Activated naive CD8-positive, alpha-beta T cell treated with anti-CD3 and anti-CD28 coated beads for 36 hours (primary cell): ENCODE data around the gene GAS5. TPM values are rescaled to one million over a fixed set of nuclear protein-coding genes. Genes with fewer than 3 reads are reported as not detected.
"Not testable (repeated sequence)": the region's sequence is repeated elsewhere in the genome, so short reads cannot be mapped to it uniquely, and the experiment has no call there.

Experiments
- DNase-seq: peaks from one replicate; pipeline ENCODE4 v3.0.0; 2021
- H3K27ac Mint-ChIP-seq: one replicate; pipeline ENCODE4 v1.8.0; 2022; ENCODE audit warnings: mild to moderate bottlenecking, moderate library complexity, mixed read lengths
- H3K27me3 Mint-ChIP-seq: one replicate; pipeline ENCODE4 v1.8.0; 2022; ENCODE audit warnings: mild to moderate bottlenecking, mixed read lengths
- H3K36me3 Mint-ChIP-seq: one replicate; pipeline ENCODE4 v1.8.0; 2021; ENCODE audit warnings: mild to moderate bottlenecking, mixed read lengths
- H3K4me1 Mint-ChIP-seq: one replicate; pipeline ENCODE4 v1.8.0; 2021; ENCODE audit warnings: mixed read lengths
- H3K4me3 Mint-ChIP-seq: one replicate; pipeline ENCODE4 v1.8.0; 2022; ENCODE audit warnings: mild to moderate bottlenecking, moderate library complexity, mixed read lengths
- H3K9me3 Mint-ChIP-seq: one replicate; pipeline ENCODE4 v1.8.0; 2022; ENCODE audit warnings: mixed read lengths
- total RNA-seq, 2 experiments: library from RNA; stranded (reverse); gene quantifications; one replicate each; pipeline ENCODE4 v1.2.3, GENCODE V29; 2021

Gene GAS5
- total RNA-seq, 2 experiments from 2014 or later, result 1,009 to 1,039 TPM

DNA sequence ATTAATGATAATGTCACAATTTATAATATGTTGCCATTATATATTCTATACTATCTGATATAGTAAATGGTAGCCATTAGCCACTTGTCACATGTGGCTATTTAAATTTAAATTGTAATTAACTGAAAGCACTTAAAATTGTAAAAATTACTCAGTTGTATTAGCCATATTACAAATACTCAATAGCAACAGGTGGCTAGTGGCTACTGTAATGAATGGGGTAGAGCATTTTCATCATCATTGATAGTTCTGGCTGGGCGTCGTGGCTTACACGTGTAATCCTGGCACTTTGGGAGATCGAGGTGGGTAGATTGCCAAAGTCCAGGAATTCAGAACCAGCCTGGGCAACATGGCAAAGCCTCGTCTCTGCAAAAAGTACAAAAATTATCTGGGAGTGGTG lies 16.9 kb upstream of the GAS5 start:
- Mint-ChIP-seq H3K4me3 (no peak overlapping the region), H3K27me3 (no peaks in the 10 kb centered on the region), H3K9me3 (no peaks in the 10 kb centered on the region), H3K27ac (no peak overlapping the region), H3K4me1 (peaks cover 17% of the 10 kb centered on the region), H3K36me3 (peaks cover 19% of the 10 kb centered on the region)
- DNase-seq, result no peak

DNA sequence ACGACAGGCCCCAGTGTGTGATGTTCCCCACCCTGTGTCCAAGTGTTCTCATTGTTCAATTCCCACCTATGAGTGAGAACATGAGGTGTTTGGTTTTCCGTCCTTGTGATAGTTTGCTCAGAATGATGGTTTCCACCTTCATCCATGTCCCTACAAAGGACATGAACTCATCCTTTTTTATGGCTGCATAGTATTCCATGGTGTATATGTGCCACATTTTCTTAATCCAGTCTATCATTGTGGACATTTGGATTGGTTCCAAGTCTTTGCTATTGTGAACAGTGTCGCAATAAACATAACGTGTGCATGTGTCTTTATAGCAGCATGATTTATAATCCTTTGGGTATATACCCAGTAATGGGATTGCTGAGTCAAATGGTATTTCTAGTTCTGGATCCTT lies 13.3 kb upstream of the GAS5 start:
- H3K27me3 Mint-ChIP-seq, H3K27ac Mint-ChIP-seq, H3K9me3 Mint-ChIP-seq, H3K4me1 Mint-ChIP-seq, H3K4me3 Mint-ChIP-seq, DNase-seq: not testable (repeated sequence)
- H3K36me3 Mint-ChIP-seq, result peaks cover 18% of the 10 kb centered on the region

DNA sequence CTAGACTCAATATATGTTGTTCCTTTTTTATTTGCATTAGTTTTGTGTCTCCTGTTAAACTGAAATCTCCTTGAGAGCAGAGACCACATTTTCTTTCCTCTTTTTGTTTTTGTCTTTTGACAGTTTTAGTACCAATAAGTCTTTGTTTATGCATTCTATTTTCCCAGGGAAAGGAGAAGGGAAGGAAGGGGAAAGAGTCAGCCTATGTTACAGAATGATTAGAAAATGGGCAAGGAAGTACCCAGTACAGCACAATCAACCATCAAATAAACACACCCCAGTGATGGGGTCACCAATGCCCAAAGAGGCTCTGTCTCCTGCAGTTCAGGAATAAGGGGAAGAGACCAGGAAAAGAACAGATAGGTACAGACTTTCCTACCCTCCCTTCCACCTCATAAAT lies 10.5 kb upstream of the GAS5 start:
- H3K4me3 Mint-ChIP-seq, result no peak overlapping the region
- no peak overlapping the region for H3K27ac Mint-ChIP-seq
- H3K9me3 Mint-ChIP-seq, result no peaks in the 10 kb centered on the region
- H3K36me3 Mint-ChIP-seq, result peaks cover 21% of the 10 kb centered on the region
- no peaks in the 10 kb centered on the region for H3K27me3 Mint-ChIP-seq
- peaks cover 3% of the 10 kb centered on the region for H3K4me1 Mint-ChIP-seq
- no peak for DNase-seq

DNA sequence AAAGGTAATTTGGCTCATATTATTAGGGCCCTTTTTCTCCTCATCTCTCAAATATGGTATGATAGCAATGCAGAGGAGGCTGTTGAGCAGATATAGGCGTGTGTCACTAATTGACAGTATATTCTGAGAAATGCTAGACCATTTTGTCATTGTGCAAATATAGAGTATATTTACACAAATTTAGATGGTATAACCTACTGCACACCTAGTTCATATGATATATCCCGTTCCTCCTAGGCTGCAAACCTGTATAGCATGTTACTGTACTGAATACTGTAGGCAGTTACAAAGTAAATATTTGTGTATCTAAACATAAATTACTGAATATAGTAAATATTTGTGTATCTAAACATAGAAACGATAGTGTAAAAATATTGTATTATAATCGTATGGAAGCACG lies 8.9 kb upstream of the GAS5 start:
- Mint-ChIP-seq H3K27ac (no peak overlapping the region), H3K4me3 (no peak overlapping the region), H3K9me3 (no peaks in the 10 kb centered on the region), H3K4me1 (peaks cover 8% of the 10 kb centered on the region), H3K27me3 (no peaks in the 10 kb centered on the region), H3K36me3 (peaks cover 23% of the 10 kb centered on the region)
- no peak for DNase-seq

DNA sequence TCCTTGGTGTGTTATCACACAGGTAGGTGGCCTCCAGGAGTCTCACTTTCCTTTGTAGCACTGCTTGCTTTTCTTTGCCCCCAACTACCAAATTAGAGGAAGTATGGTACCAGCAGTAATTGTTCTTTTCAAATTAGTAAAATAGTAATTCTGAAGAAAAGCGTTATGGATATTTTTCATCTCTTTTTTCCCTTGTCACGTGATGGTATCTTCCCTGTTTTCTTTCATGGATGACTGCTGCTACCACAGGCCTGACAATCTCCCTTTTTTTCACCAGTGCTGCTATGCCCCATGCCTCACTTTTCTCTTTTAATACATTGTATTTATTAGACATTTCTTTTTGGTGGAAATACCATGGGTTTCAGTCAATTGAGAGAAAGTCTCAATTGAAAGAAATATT lies 3.7 kb upstream of the GAS5 start:
- no peak for DNase-seq
- no peak overlapping the region for H3K27ac Mint-ChIP-seq
- peaks cover 34% of the 10 kb centered on the region for H3K36me3 Mint-ChIP-seq
- no peaks in the 10 kb centered on the region for H3K9me3 Mint-ChIP-seq
- H3K4me1 Mint-ChIP-seq, result peaks cover 38% of the 10 kb centered on the region
- peaks cover 15% of the 10 kb centered on the region for H3K27me3 Mint-ChIP-seq
- H3K4me3 Mint-ChIP-seq, result no peak overlapping the region

DNA sequence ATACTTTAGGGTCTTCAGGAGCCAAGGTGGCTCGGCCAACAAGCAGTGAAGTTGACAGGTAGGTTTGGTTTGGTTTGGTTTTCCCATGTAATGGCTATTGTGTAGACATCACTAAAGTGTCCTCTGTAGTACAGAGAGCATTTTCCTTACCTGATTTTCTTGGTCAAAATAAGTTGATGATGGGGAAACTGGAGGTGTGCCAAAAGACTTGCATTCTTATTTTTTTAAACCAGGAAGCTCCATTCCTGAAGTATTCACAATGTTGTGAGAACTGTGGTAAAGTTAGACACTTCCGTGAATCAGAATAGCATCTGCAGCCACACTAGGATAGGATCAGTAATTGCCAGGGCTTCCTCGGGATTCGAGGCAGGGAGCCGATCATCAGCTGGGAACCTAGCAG lies 3.3 kb upstream of the GAS5 start:
- H3K4me3 Mint-ChIP-seq, result no peak overlapping the region
- no peaks in the 10 kb centered on the region for H3K9me3 Mint-ChIP-seq
- peaks cover 38% of the 10 kb centered on the region for H3K36me3 Mint-ChIP-seq
- peaks cover 17% of the 10 kb centered on the region for H3K27me3 Mint-ChIP-seq
- no peak for DNase-seq
- no peak overlapping the region for H3K27ac Mint-ChIP-seq
- peaks cover 41% of the 10 kb centered on the region for H3K4me1 Mint-ChIP-seq

DNA sequence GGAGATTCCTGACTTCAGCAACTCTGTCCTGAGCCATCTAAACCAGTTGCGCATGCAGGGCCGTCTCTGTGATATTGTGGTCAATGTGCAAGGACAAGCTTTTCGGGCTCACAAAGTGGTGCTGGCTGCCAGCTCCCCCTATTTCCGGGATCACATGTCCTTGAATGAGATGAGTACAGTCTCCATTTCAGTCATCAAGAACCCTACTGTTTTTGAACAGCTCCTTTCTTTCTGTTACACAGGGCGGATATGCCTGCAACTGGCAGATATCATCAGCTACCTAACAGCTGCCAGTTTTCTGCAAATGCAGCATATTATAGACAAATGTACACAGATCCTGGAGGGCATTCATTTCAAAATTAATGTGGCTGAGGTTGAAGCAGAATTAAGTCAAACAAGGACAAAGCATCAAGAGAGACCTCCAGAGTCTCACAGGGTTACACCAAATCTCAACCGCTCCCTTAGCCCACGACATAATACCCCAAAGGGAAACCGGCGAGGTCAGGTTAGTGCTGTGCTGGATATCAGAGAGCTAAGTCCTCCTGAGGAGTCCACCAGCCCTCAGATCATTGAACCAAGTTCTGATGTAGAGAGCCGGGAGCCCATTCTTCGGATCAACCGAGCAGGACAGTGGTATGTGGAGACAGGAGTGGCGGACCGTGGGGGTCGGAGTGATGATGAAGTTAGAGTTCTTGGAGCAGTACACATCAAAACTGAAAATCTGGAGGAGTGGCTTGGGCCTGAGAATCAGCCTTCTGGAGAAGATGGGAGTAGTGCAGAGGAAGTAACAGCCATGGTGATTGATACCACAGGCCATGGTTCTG lies 2.7 kb upstream of the GAS5 start:
- Mint-ChIP-seq H3K4me1 (peaks cover 46% of the 10 kb centered on the region), H3K4me3 (peak overlapping the region; percentile 100), H3K36me3 (peaks cover 42% of the 10 kb centered on the region), H3K27ac (peak overlapping the region; percentile 26), H3K27me3 (peaks cover 23% of the 10 kb centered on the region), H3K9me3 (no peaks in the 10 kb centered on the region)
- no peak for DNase-seq

DNA sequence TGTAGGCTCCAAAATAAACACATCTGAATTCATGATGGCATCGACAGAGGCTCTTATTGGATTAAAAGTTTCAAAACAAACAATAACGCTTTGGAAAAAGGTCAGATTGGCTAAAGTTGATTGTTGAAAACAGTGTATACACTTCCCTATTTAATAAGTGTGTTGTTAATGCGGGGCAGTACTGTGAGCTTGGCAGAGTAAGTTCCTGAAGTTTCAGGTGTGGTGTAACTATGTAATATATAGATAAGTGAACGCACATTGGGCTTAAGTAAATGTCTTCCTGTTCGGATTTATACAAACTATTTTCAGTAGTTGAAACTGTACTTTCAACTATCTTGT lies 1.2 kb upstream of the GAS5 start:
- H3K36me3 Mint-ChIP-seq, result peaks cover 52% of the 10 kb centered on the region
- H3K4me1 Mint-ChIP-seq, result peaks cover 58% of the 10 kb centered on the region
- no peaks in the 10 kb centered on the region for H3K9me3 Mint-ChIP-seq
- peak overlapping the region; percentile 100 for H3K4me3 Mint-ChIP-seq
- no peak for DNase-seq
- peaks cover 28% of the 10 kb centered on the region for H3K27me3 Mint-ChIP-seq
- peak overlapping the region; percentile 96 for H3K27ac Mint-ChIP-seq

DNA sequence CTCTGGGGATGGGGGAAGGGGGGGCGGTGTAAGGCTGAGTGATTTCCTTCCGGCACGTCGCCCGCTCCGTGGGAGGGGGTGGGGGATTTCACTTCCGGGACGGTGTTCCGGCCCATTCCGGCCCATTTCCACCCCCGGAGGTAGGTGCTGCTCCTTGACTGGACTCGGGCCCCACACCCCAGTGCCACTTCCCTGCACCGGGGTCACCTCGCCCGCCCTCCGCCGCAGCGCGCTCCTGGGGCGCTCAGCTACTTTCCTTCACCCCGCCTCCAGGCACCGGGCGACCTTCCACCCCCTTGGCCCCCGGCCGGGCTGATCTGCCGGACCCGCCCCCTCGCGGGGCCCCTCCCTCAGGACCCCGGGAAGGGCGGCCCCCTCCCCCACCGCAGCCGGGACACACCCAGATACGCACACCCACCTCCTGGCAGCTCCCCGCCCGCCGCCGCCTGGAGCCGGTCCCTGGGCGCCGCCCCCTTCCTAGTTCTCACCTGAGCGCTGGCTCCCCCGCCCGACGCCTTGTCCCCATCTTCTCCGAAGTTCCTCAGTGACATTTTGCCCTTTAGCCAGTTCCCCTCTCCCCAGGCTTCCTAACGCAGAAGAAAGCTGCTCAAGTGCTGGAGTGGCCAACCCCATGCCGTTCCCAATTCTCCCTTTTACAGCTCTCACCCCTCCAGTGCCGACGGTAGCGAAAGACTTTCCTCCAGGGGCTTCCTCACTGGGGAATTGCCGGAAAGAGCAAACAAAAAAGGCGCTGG lies 654 bp upstream of the GAS5 start, which contains the start of gene ZBTB37:
Gene ZBTB37, plus strand, starts transcription at position 115 of the 755 bp plus-strand sequence. CDS start 1,846 bp downstream, outside the sequence.
- peaks cover 33% of the 10 kb centered on the region for H3K27me3 Mint-ChIP-seq
- no peaks in the 10 kb centered on the region for H3K9me3 Mint-ChIP-seq
- H3K36me3 Mint-ChIP-seq, result peaks cover 57% of the 10 kb centered on the region
- DNase-seq, result peak; percentile 98
- peaks cover 61% of the 10 kb centered on the region for H3K4me1 Mint-ChIP-seq
- H3K4me3 Mint-ChIP-seq, result peak within 1 kb of the TSS; percentile 100
- peak within 1 kb of the TSS; percentile 96 for H3K27ac Mint-ChIP-seq

DNA sequence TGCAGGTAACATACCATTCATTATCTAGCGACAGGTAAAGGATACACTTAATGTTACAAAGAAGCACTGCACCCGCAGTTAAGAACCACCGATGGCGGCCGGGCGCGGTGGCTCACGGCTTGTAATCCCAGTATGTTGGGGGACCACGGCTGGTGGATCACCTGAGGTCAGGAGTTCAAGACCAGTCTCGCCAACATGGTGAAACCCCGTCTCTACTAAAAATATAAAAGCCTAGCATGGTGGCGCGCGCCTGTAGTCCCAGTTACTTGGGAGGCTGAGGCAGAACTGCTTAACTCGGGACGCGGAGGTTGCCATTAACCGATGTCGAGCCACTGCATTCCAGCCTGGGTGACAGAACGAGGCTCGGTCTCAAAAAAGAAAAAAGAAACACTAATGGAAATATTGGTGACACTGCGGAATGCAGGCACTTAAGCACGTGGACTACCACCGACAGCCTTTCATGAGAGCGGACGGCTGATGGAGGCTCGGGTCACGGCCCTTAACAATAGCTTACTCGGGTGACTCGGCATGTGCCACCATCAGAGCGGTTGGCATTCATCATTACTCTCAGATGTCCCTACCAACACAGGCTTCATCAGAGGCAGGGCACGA lies 542 bp downstream of the GAS5 start:
- Mint-ChIP-seq H3K4me1 (peaks cover 65% of the 10 kb centered on the region), H3K9me3 (no peaks in the 10 kb centered on the region), H3K4me3 (peak overlapping the region; percentile 100), H3K36me3 (peaks cover 63% of the 10 kb centered on the region), H3K27me3 (peaks cover 40% of the 10 kb centered on the region), H3K27ac (peak overlapping the region; percentile 96)
- DNase-seq, result no peak

DNA sequence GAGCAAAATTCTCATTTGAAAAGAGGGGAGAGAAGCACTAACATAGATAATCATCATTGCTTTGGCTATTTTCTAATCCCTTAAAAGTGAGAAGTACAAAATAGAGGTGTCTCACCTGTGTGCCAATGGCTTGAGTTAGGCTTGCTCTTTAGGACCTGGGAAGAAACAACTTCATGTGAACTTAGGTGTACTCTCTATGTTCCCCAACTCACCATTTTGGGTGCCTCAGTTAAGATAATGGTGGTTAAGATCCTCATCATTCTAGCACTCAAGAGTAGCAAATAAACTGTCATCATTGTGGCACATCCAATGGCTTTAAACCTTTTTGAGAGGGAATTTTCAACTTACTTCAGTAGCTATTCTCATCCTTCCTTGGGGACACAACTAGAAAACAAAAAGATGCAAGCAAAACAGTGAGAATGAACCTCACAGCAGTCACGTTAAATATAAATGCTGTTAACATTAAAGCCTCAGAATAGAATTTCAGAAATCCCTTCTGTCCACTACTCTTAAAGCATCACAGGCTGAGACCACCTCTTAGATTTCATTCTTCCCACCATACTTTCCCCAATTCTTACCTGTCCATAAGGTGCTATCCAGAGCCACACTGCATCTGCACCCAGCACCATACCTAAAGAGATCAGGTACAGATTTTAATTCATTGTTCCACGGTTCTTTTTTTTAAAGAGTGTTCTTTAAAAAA lies 1.2 kb downstream of the GAS5 start:
- H3K4me3 Mint-ChIP-seq, result peak overlapping the region; percentile 100
- peaks cover 68% of the 10 kb centered on the region for H3K4me1 Mint-ChIP-seq
- peaks cover 45% of the 10 kb centered on the region for H3K27me3 Mint-ChIP-seq
- peak overlapping the region; percentile 96 for H3K27ac Mint-ChIP-seq
- H3K36me3 Mint-ChIP-seq, result peaks cover 68% of the 10 kb centered on the region
- H3K9me3 Mint-ChIP-seq, result no peaks in the 10 kb centered on the region
- no peak for DNase-seq

DNA sequence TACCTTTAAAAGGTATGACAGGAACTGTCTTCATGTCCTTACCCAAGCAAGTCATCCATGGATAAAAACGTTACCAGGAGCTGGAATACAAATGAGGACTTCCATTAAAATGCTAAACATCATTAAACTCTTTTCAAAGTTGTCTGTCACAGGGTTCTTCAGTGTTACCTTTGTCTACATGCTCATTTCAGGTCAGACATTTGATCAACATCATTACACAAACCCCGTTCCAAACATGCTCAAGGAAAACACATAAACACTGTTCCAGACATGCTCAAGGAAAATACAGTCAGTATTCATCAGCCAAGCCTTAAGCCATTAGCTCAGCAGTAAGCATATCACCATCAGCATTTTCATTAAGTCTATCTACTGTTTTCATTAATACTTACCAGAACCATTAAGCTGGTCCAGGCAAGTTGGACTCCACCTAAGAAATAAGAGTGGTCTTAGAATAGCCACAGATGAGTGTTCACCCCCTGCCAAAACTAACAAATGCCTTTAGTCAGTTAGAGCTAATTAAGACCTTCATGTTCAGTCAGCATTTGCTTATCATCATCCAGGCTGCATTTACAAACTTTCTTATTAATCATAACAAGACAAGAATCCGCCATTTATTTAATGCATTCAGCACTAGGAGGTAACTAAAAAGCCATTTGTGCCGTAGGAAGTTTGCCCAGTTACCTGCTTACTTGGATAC lies 2.2 kb downstream of the GAS5 start:
- Mint-ChIP-seq H3K4me1 (peaks cover 60% of the 10 kb centered on the region), H3K36me3 (peaks cover 66% of the 10 kb centered on the region), H3K27me3 (peaks cover 45% of the 10 kb centered on the region), H3K9me3 (no peaks in the 10 kb centered on the region), H3K4me3 (peak overlapping the region; percentile 100), H3K27ac (peak overlapping the region; percentile 96)
- DNase-seq, result no peak

DNA sequence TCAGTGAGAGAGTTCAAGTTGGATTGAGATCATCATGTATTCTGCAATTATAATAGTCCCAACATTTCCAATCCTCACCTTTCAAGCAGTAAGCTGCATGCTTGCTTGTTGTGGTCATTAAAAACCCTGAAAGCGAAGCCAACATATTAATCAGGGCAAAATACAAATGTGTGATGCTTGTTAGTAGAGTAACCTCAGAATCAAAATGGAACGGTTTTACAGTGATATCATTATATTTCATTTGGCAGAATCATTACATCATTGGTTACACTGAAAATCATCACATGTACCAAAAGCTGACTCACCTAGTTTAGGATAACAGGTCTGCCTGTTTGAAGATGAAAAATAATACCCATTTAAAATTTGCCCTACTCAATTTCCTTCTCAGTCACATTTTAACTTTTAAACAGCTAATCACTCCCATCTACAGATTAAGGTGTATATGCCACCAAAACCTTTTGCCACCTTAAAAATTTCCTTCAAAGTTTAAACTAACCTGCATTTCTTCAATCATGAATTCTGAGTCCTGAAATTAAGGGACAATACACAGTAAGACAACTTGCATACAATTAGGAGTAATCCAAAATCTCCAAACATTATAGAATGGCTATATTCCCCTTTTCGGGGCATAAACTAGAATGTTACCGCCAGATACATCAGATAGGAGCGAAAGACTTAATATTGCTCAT lies 3.5 kb downstream of the GAS5 start:
- Mint-ChIP-seq H3K36me3 (peaks cover 65% of the 10 kb centered on the region), H3K4me1 (peaks cover 54% of the 10 kb centered on the region), H3K4me3 (peak overlapping the region; percentile 100), H3K27ac (peak overlapping the region; percentile 96), H3K27me3 (peaks cover 45% of the 10 kb centered on the region), H3K9me3 (no peaks in the 10 kb centered on the region)
- DNase-seq, result no peak
